Fibroblast of skin of left biceps (primary cell): Measurements from ENCODE around the gene PRR5.

Experiments used
- DNase-seq, 2 experiments: peaks; one replicate each; pipeline ENCODE4 v3.0.0-alpha.2; 2013; ENCODE audit warnings: low read depth in 2 of 2

The PRR5 gene

DNA sequence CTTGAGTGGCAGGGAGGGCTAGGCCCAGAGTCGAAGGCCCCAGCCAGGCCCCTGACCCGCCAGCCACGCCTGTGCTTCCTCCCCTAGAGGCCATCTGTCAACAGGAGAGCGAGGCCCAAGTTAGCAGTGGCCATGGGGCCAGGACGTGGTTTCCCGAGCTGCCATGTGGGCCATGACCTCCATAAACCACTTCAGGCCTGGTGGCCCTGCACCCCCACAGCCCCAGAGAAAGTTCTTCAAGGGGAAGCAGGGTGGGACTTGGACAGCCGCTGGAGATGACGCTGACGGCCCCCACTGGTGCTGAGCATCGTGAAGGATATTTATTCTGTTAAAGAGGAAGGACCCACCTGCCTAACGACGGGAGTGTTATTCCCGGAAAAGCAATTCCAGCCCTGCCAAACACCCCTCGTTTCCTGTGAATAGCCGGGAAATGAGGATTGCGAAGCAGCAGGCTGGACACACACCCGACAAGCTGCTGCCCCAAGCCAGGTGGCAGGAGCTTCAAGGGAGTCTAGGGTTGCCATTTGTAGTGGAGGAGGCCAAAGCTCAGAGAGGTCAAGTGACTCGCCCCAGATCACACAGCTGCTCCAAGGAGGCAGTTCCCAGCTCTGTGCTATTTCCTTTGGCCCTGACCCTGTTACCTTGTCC, 12.8 kb downstream of the PRR5 start:
- DNase-seq = no peak

DNA sequence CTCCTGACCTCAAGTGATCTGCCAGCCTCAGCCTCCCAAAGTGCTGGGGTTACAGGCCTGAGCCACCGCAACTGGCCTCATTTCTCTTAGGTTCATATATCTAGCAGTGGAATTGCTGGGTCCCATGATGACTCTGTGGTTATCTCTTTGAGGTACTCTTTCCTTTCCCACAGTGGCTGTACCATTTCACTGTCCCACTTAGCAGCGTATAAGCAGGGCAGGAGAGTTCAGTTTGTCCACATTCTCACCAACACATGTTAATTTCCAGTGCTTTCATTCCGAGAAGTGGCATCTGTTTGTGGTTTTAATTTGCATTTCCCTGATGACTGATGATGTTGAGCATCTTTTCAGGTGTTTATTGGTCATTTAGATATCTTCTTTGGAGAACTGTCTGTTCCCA, 16.4 kb downstream of the PRR5 start:
- DNase-seq = no peak

DNA sequence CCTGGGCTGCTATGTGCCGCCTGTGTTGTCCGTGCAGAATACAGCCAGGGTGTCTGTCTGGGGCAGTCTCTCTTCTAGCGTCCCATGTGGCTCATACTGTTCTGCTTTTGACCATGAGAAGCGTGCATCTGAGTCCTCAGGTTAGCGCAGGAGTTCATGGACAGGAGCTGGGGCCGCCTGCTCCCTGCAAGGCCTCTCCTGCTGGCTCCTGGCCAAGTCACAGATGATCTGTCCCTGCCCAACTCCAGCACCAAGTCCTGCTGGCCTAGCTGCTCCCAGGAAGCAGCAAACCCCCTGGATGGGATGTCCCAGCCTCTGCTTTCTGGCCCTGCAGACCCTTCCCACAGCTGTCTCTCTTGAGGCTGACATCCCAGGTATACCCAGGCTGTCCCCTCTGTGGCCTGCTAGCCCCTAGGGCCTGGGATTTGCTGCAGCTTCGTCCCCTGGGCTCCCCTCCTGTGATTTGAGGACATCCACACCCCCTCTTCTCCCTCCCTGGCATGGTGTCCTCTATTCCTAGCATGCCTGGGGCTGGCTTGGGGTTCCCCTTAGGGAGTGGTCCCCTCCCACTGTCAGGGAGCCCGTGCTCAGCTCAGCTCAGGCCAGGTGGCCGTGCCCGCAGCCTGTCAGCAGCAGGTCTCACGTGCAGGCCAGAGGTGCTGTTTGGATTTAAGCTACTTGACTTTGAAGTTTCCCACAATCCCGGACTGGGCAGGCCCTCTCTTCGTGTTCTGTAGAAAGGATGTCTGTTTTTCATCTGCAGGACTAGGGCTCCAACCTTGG, 17.8 kb downstream of the PRR5 start:
- DNase-seq = no peak

DNA sequence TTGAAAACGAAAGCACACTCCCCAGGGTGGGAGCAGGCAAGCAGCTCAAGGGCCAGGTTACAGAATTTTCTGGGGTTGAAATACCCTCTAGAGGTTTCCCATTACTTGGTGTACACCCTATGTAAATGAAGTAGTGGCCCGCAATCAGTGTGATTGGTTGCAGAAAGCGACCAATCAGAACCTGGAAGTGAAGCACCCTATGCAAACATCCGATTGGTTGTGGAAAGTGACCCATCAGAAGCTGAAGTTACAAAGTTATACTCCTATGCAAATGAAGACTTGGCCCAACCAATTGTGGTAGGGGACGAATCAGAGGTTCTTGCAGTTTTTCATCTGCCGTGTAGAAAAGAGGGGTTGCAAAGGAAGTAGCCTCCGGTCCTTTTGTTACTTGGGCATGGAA, 19.2 kb downstream of the PRR5 start:
- no peak for DNase-seq

- no peak for DNase-seq
Measured at GRCh38 chr22:44722611-44723010, 20.6 kb downstream of the PRR5 start.

- DNase-seq = no peak
Measured at GRCh38 chr22:44723801-44724200, 21.8 kb downstream of the PRR5 start.

GRCh38 chr22:44724416-44724815, 22.4 kb downstream of the PRR5 start:
- DNase-seq = no peak

- DNase-seq = no peak
Measured at GRCh38 chr22:44724859-44725258, 22.9 kb downstream of the PRR5 start.

DNA sequence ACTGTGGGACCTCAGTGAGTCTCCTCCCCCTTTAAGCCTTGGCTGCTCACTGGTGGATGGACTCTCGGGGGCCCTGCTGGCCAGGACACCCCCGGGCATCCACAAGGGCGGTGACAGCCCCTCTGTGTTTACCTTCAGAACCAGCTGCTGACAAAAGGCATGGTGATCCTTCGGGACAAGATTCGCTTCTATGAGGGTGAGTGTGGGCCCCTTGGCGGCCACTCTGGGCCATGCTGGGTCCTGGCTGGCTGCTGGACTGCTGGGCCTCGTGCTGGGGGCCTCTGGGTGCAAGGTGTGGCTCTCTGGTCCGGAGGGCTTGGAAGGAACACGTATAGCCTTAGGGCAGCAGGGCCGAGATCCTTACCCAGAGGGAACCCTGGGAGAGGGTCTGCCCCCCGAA, 24.4 kb downstream of the PRR5 start:
- no peak for DNase-seq

- DNase-seq = no peak
Measured at GRCh38 chr22:44727148-44727547, 25.1 kb downstream of the PRR5 start.

- DNase-seq = no peak
Measured at GRCh38 chr22:44727709-44728108, 25.7 kb downstream of the PRR5 start.

DNA sequence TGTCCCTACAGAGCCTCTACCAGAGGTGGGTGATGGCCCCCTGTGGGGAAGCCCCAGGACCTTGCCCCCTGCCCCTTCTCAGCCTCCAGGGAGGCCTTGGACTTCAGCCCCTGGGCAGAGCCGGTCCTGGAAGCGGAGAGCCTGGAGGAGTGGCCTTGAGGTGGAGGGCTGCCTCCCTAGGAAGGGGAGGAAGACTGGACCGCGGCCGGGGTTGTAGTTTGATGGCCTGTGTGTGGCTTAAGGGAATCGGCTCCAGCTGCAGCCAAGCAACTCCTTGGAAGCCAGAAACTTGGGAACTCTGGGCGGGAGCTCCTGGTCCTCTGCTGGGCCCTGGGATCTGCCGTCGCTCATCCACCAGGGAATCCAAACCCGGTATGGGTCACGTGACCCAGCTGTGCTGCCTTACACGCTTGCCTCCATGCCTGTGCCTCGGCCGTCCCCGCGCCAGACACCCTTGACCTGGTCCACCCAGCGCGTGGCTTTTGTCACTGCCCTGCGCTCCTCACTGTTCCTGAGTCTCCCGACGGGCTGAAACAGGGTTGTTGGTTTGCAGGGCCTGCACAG, 26.8 kb downstream of the PRR5 start:
- no peak for DNase-seq

DNA sequence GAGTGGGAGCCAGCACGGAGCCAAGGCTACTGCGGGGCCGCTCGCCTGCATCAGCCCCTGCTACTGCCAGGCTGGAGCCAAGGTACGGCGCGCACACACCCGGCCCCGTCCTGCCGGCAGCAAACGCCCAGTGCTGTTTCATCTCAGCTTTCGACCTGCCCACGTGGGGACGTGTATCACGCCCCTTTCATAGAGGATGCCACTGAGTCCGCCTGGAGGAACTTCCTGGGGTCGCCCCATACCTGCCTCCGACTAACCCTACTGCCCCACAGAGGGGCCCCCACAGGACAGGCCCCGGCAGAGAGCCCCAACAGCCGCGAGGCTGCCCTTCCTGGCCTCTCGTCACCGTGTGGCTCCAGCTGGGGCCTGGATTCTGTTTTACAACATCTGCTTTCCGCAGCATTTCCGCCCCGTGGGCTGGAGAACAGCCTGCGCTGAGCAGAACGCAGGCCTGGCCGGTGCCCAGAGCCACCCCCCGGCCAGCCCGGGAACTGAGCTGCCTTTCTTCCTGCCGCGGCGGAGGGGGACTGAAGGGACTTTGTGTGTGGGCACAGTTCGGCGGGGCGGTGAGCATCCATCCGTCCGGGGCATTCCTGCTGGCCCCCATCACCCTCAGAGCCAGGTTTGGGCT, 27.5 kb downstream of the PRR5 start:
- DNase-seq = peak in 1 of 2 experiments; percentile 30

DNA sequence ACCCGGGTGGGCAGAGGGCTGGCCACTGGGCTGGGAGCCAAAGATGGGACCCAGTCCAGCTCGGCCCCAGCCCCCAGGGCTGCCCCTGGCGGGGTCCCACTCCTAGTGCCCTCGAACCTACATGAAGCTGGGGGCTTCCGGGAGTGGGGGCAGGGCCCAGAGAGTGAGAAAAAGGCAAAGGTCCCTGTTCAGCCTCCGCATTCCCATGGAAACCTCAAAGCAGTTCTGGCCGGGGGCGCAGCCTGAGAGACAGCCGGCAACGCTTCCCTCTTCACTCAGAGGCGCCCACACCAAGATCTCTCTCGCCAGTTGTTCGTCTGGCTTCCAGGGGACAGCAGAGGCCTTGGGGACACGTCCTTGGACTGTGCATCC, 28.0 kb downstream of the PRR5 start:
- DNase-seq = no peak

- DNase-seq = no peak
Measured at GRCh38 chr22:44730490-44731356, 28.7 kb downstream of the PRR5 start.

DNA sequence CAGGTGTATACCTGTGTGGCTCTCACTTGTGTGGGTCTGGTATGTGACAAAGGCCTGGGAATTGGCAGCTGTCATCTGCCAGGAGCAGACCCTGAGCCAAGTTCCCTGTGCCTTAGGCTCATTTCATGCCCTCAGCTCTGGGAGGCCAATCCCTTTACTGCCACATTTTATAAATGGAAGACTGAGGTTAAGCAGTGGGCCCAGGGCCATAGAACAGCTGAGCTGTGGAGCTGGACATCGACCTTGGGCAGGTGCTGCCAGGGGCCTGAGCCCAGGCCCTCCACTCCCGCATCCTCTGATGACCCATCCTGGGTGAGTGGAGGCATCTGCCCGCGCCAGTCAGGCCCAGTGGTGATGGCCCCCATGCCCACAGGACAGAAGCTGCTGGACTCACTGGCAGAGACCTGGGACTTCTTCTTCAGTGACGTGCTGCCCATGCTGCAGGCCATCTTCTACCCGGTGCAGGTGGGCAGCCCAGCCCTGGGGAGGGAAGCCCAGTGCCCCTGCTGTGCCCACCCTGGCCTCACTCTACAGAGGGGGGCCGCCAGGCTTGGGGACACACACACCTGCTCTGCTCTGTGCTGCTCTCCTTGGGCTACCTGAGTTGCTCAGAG, 29.5 kb downstream of the PRR5 start:
- DNase-seq = no peak

DNA sequence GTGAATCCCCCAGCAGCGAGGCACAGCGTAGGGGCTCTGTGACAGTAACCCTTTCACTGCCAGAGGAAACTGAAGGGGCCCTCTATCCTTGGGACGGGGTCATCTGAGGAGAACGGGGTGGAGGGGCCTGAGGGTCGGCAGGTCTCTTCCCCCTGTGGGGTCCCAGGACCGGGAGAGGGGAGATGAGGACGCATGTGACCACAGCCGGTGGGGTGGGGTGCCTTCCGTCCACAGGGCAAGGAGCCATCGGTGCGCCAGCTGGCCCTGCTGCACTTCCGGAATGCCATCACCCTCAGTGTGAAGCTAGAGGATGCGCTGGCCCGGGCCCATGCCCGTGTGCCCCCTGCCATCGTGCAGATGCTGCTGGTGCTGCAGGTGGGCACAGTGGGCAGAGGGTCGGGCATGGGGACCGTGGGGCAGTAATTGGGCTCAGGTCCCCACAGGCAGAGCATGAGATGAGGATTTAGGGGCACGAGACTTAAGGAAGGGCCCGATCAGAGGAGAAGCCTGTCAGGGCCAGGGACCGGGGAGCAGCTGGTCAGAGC, 30.1 kb downstream of the PRR5 start:
- no peak for DNase-seq

DNA sequence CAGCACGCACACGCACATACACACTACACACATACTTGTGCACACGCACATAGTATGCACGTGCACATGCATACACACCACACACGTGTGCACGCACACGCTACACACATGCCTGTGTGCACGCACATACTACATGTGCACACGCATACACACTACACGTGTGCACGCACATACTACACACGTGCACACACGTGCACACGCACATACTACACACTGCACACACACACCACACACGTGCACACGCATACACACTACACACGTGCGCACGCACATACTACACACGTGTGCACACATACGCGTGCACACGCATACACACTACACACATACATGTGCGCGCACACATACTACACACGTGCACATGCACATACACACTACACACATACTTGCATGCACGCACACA, 30.7 kb downstream of the PRR5 start:
- DNase-seq = no peak

- DNase-seq = no peak
Measured at GRCh38 chr22:44733426-44734106, 31.6 kb downstream of the PRR5 start.

DNA sequence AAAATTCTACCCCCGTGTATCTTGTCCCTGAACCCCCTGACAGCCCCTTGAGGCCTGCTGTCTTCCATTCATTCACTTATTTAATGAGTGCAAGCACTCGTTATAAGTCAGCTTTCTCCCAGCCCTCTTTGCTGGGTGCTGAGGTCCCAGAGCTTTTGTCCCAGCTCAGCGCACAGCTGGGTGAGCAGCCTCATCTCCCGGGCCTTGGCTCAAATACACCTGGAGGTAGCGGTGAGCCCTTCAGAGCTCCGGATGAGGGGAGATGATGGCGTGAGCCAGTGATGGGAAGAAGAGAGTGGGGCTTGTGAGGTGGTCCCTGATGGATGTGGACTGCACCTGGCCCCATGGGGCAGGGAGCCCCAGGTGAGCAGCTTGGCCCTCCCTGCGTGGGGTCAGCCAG, 32.3 kb downstream of the PRR5 start:
- DNase-seq = no peak
